GM12875 (cell line): Measurements from ENCODE around the gene ARHGAP28.

Experiments
- H3K4me3 ChIP-seq: one replicate; pipeline ENCODE4 v1.5.1; 2011; ENCODE audit warnings: low read depth, low read length, control low read depth
- TF ChIP-seq, protein P1 (sequence below): IDR thresholded peaks from 2 replicates; pipeline ENCODE4 v1.5.1; 2011; ENCODE audit warnings: low read depth, mild to moderate bottlenecking, control low read depth, inconsistent platforms, low read length, moderate library complexity, borderline replicate concordance; ENCODE audit not compliant: insufficient read depth

ARHGAP28 gene

DNA sequence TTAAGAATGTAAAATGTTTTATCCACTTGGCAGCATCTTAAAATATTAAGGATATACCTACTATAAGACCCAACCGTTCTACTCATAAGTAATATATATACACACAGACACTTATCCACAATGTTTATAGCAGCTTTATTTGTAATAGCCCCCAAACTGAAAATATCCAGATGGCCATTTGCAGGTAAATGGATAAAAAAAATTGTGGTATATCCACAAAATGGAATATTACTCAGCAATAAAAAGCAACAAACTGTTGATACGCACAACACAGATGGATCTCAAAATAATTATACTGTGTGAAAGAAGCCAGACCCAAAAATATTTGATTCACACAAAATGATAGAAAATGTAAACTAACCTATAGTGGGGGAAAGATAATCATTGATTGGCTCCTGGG is 122.0 kb downstream of the ARHGAP28 start:
- TF ChIP-seq, protein P1, sequence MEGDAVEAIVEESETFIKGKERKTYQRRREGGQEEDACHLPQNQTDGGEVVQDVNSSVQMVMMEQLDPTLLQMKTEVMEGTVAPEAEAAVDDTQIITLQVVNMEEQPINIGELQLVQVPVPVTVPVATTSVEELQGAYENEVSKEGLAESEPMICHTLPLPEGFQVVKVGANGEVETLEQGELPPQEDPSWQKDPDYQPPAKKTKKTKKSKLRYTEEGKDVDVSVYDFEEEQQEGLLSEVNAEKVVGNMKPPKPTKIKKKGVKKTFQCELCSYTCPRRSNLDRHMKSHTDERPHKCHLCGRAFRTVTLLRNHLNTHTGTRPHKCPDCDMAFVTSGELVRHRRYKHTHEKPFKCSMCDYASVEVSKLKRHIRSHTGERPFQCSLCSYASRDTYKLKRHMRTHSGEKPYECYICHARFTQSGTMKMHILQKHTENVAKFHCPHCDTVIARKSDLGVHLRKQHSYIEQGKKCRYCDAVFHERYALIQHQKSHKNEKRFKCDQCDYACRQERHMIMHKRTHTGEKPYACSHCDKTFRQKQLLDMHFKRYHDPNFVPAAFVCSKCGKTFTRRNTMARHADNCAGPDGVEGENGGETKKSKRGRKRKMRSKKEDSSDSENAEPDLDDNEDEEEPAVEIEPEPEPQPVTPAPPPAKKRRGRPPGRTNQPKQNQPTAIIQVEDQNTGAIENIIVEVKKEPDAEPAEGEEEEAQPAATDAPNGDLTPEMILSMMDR = no peak
- no peak overlapping the region for H3K4me3 ChIP-seq

DNA sequence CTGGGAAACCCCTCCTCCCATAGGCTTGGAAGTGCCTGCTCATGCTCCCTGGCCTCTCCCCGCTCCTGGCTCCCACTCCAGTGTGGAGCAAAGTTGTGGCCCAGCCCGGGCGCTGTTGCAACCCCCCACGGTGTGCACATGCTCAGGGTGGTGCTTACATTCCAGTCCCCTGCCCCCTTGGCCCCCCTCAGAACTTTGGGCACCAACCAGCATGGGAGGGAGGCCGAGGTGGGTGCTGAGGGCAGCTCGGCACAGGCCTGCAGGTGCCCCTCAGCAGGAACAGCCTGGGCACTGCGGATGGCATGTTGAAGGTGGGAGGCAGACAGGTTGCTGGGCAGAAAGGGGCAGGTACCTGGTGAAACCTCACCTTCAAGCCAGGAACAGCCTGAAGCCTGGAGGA is 125.3 kb downstream of the ARHGAP28 start:
- no peak overlapping the region for H3K4me3 ChIP-seq
- TF ChIP-seq, protein P1 = no peak

DNA sequence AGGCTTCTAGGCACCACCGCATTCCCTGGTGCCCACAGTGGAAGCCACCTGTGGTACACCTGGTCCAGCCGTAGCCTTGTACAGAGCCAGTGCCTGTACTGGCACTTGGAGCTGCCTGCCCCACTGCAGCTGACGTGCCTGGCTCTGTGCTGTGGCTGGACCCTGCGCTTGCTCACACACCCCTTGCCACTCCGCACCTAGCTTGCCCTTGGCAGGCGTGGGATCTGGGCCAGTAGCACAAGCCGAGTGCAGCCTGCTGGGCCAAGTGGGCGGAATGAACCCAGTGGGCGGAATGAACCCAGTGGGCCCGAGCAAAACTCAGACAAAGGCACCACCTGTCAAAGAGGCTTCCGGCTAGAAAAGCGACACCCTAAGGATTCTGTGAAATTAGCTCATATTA is 126.3 kb downstream of the ARHGAP28 start:
- no peak overlapping the region for H3K4me3 ChIP-seq
- TF ChIP-seq, protein P1 = no peak

DNA sequence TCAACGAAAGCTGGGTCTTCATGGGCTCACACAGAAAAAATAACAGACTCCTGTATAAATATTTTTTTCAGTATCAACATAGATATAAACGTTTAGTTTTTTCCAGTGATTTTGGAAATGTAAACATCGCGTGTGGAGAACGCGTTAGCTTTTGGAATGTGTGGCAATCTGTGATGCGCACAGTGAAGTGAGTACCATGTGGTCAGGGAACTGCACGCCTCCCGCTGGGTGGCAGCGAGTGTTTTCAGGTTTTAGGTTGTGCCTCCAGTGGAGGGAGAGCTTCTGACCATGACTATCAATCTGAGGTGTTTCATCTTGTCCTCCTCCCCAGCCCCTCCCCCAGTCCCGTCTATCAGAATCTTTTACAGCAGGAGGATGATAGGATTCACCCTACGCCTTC is 127.8 kb downstream of the ARHGAP28 start:
- TF ChIP-seq, protein P1 = no peak
- no peak overlapping the region for H3K4me3 ChIP-seq

DNA sequence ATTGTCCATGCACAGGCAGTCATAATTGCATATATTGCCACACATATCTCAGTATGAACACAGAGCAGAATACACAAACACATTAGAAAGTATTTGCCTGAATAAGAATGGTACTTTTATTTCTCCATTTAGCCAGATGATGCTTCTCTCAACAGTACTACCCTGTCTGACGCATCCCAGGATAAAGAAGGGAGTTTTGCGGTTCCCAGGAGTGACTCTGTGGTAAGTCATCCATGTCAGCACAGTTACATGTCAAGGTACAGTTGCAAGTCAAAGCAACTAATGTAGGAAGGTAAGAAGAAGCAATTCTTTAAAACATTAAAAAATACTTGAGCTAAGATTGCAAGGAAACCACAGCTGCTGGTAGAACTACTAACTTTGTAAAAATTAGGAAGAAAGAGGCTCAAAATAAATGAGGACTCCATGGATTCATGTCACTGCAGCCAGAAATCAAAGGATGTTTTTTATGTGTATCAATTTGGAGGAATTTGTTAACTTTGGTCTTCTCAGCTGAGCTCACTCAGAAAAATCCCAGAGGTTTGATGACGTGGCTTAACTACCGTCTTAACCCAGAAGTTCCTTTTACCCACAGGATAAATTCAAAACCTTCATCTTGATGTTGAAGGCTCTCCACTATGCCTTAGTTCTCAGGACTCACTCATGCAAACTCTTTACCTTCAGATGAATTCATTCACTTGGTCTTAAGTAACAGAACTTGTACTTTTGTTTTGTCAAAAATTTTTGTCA is 130.3 kb downstream of the ARHGAP28 start:
- H3K4me3 ChIP-seq = no peak overlapping the region
- TF ChIP-seq, protein P1 = no peak

DNA sequence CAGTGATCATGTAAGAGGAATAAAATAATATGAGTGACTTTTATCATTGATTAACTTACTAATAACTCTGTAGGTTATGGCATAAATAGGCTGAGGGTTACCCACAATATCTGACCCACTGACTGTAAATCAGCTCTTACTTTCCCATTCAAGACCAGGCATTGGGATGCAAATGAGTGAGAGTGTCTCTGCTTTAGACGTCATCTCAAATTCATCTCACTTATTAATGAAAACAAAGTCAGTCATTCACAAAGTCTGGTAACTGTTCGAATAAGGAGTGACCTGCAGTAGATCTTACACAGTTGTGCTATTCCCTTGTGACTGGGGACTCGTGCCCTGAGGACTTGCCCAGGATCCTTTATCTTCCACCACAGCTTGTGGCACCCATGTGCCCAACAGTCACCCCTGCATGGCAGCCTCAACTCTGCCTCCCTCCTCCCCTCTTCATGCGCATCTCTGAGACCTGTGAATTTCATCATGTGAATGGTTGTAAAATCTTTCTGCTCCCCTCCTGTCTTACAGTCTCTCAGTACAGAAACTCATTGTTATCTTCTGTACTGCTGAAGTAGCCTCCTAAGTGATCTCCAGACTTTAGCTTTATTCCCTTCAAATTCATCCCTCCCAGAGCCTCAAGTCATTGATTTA is 131.4 kb downstream of the ARHGAP28 start:
- no peak overlapping the region for H3K4me3 ChIP-seq
- TF ChIP-seq, protein P1 = no peak

DNA sequence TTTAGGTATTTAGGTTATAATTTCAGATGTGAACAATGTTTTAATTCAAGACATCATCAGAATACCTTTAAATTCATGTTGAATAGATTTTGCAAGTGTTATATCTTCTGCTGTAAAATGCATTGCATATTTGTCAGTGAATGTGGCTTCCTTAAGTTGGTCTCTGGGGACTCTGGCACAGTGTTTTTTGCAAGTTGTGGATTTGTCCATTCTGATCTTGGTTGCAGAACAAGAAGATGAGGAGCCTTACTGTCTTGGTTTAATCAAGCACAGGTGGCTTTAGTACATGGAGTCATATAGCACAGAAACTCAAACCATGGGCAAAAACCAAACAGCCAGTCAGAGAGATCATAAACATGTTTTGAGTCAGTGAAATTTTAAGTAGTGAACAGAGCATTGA is 135.7 kb downstream of the ARHGAP28 start:
- TF ChIP-seq, protein P1 = no peak

More for the DNA sequence above, 135.7 kb downstream of the ARHGAP28 start:
- no peak overlapping the region for H3K4me3 ChIP-seq
